ENCODE data around the gene CRACDL.

Gene CRACDL, protein sequence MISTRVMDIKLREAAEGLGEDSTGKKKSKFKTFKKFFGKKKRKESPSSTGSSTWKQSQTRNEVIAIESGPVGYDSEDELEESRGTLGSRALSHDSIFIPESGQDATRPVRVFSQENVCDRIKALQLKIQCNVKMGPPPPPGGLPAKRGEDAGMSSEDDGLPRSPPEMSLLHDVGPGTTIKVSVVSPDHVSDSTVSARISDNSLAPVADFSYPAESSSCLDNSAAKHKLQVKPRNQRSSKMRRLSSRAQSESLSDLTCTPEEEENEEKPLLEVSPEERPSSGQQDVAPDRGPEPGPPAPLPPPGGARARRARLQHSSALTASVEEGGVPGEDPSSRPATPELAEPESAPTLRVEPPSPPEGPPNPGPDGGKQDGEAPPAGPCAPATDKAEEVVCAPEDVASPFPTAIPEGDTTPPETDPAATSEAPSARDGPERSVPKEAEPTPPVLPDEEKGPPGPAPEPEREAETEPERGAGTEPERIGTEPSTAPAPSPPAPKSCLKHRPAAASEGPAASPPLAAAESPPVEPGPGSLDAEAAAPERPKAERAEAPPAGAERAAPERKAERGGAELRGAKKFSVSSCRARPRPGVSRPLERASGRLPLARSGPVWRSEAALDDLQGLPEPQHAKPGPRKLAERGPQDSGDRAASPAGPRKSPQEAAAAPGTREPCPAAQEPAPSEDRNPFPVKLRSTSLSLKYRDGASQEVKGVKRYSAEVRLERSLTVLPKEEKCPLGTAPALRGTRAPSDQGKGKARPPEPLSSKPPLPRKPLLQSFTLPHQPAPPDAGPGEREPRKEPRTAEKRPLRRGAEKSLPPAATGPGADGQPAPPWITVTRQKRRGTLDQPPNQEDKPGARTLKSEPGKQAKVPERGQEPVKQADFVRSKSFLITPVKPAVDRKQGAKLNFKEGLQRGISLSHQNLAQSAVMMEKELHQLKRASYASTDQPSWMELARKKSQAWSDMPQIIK

DNA sequence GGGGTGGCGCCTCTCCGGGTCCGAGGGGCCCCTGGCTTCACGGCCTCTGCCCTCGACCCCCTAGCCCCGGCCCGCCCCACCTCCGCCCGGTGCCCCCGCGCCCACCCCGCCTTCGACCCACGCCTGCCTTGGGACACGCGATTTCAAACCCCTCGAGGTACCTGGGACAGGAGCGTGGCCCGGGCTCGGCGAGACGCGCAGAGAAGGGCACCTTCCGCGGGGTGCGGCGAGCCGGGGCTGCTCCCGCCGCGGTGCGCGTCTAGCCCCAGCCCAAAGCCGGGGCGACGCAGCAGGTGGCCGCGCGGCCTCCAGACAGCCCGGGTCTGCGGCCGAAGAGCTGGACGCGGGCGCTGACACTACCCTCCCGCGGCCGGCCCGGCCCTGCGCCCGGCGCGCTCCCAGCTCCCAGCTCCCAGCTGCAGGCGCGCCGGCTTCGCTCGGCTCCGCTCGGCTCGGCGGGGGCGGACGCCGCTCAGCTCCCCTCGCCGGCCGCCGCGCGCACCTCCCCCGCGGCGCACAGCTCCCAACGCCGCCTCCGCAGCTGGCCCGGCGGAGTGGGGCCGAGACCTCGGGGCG is at the start of gene CRACDL:
TSS of gene CRACDL (minus strand) at position 449 of the 576 bp plus-strand sequence. CDS start 89,425 bp downstream, outside the sequence.
- DNase-seq, result peak; percentile 29

DNA sequence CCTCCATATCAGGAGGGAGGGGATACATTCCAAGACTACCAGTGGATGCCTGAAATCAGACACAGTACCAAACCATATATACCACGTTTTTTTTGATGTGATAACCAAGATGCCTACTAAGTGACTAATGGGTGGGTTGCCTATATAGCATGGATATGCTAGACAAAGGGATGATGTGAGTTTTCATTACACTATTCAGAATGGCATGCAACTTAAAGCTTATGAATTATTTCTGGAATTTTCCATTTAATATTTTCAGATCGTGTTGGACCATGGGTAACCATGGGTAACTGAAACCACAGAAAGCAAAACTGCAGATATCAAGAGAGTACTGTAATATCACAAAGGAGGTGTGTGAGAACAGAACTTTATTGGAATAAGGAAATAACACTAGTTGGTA is 39.6 kb upstream of the CRACDL start:
- DNase-seq, result no peak

DNA sequence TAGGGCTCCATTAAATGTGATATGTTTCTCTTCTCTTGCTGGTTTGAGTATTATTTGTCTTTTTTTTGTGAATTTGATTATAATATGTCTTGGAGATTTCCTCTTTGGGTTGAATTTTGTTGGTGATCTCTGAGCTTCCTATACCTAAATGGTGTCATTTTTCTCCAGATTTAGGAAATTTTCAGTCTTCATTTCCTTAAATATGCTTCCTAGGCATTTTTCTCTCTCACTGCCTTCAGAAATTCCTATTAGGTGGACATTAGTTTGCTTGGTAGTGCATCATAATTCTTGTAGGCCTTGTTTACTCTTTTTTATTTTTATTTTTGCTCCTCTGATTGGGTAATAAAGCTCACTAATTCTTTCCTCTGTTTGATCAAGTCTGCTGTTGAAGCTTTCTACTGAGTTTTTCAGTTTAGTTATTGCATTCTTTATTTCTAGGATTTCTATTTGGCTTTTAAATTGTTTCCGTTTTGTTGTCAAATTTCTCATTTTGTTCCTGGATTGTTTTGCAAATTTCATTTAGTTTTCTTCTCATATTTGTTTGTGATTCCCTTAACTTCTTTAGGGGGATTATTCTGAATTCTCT is 36.6 kb upstream of the CRACDL start:
- no peak for DNase-seq

DNA sequence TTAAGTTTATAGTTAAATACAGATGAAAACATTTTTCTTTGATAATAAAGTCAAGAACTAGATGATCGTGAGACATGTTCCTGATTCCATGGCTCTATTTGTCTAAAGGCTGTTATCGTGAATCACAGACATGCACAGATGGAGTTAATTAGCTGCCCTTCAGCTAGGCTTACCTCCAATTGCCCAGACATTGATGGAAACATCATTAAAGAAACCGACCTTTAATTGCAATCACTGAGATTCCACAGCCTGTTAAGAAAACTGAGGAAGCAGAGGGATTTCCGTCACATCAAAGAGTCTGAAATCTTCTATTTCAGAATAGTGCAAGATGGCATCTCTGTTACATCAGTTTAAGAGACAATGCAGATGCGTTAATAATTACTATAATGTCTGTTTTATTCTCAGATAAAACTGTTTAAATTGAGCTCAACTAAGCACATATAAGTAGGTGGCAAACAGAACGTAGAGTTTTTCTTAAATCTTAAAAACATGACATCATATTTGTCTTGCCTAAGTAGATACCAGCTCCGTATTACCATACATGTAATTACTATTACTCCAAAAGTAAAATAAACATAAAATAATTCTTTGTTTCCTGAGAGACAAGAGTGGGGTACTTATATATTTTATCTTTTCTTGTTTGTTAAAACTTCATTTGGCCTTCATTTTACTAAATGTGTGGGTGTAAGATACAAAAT is 23.9 kb upstream of the CRACDL start:
- no peak for DNase-seq

DNA sequence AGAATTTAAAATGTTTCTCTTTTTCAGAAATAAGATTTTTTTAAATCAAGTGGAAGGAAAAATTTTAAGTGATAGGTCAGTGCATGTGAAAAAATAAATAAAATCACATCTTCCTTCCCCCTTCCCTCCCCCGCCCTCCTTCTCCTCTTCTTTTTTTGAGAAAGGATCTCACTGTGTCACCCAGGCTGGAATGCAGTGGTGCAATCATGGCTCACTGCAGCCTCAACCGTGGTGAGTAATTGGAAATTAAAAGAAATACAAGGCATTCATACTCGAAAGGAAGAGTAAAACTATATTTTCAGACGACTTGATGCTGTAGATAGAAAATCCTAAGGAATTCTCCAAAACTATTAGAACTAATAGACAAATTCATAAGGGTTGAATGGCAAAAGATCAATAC is 16.9 kb upstream of the CRACDL start:
- no peak for DNase-seq

DNA sequence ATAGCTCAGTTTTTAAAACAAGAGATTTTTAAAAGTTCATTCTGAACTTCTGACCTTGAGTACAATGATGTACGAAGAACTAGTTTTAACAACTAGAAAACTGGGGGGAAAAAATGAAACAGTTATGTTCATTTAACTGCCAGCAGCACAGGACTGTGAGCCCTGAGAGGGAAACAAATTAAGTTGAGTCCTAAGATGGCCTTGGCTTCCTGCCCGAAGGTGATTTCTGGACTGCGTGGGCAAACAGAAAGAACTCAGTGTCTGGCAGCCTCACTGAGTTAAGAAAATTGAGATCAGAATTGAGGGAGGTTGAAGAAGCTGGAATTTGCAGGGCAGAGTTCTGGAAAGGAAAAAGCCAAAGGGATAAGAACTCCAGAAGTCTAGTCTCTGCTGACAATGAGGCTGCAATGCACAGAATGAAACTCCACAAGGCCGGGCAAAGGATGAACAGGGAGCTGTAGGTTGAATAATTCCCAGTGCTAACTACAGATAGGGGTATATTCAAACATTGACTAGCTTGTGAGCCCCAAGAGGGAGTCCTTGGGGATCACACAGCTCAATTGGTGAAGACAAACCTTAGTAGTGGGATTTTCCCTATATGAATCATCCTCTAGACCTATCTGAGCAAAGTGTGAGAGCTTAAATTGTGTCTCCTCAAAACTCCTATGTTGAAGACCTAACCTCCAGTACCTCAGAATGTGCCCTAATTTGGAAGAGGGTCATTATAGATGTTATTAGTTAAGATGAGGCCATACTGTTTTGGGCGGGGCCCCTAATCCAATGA is 13.1 kb upstream of the CRACDL start:
- DNase-seq, result no peak

DNA sequence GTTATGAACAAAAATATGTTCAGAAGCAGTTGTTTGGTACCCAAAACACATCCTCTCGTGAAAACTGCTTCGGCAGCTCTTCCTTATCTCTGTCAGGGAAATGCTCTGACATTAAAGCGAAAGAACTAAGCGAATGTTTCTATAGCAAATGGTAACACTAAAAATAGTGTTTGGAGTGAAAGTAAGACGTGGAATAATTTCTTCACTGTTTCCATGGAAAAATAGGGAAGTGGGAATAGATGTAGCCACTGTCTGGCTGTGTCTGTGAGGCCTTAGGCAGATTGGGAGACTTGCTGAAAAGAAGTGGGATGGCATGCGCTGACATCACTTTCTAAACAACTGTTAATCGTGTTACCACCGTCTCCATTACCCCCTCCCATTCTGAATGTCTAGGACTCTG is 11.5 kb upstream of the CRACDL start:
- DNase-seq, result no peak

DNA sequence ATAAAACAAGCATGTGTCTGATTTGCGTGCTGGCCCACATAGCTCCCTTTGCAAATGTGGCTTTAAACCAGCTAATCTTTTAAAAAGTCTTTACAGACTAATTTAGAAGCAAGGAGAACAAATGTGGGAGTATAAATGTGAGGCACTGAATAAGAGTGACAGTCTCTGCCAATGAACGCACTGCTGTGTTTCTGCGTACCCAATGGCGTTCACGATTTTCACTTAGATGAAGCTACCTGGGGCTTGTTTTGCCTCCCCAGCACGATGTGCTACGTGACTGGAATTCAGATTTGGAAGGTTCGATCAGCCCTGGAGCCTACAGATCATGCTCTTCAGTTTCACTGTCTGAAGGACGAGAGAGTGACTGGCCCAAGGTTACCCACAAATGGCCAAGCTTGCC is 10.8 kb upstream of the CRACDL start:
- no peak for DNase-seq

DNA sequence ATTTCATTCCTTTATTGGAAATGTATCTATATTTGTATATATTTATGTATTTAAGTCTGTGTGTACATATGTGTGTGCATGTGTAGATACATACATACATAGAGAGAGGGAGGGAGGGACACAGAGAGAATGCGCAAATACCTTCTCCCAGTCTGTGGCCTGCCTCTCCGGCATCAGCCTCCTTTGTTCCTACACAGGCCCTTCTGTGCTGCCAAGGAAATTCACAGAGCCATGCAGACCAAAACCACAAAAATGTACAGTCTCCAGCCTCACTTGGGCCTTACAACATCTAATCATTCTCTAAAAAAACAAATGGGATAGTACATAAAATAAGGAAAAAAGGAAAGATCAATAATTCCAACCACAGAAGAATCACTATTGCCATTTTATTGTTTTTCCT is 8.8 kb upstream of the CRACDL start:
- DNase-seq, result no peak

DNA sequence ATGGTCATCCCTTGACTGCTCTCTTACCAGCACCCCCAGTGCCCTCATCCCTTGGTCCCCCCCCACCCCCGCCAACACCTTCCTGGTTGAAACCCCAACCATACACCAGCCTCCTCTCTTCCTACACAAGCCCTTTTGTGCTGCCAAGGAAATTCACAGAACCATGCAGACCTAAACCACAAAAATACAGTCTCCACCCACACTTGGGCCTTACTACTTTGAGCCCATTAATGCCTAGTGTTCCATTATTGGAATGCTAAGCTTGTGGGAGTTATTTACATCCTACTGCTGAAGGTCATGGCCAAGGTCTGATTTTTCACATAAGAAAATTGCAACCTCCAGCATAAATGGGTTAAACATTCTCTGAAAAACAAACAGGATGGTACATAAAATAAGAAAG is 4.1 kb upstream of the CRACDL start:
- DNase-seq, result no peak

DNA sequence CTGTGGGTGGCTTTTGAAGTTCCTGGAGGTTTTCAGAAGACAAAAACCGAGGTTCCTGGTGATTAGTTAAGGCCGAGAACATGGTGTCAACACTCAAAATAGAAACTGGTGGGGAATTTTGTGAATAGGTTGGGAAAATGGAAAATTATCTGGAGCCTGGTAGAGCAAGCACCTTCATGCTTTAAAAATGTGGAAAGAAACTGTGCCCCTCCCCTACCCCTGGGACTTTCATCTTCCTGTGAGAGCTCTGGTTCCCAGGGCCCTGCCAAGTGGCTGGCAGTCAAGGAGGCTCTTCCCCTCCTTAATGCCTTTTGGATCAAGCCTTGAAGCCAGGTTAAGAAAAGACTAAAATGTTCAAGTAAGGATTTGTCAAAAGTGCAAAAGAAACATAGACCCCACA is 1.9 kb upstream of the CRACDL start:
- no peak for DNase-seq

DNA sequence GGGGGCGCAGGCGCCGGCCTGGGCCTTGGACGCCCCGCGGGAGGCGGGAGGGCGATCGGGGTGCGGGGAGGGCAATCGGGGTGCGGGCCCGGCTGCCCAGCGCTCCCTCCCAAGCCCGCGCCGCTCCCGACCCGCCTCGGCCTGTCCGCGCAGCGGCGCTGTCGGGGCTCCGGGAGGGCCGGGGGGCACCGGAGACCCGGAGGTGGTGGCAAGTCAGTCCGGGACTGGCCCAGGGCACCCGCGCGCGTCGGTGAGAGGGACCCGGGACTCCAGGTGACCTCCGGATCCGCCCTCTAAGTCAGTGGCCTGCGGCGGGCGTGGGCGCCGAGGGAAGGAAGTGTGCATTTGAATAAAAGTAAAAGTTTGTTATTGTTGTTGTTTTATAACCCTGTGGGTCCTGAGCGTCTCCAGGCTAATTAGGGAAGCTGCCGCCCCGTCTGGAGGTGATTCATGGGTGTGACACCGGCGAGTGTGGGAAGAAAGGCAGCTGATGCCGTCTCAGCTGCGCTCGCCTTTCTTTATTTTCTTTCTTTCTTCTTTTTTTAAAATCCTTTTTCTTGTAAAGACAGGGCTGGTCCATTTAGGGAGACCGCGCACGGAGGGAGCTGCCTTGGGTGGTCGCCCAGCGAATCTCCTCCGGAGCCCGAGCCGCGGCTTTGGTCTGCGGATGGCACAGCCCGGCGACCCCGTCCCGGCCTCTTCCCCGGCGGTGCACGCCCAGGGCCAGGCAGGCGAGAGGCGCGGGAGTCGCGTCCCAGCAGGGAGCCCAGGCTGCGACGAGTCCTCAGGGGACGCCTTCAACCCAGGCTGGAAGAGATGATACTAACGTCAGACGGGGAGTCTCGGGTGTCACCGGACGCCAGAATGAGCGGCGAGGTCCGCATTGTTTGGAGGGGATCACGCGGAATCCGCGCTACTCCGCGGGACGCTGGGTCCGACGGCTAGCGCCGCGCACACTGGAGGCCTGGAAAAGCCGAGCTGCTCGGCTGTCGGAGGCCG is 627 bp upstream of the CRACDL start:
- DNase-seq, result peak; percentile 67

DNA sequence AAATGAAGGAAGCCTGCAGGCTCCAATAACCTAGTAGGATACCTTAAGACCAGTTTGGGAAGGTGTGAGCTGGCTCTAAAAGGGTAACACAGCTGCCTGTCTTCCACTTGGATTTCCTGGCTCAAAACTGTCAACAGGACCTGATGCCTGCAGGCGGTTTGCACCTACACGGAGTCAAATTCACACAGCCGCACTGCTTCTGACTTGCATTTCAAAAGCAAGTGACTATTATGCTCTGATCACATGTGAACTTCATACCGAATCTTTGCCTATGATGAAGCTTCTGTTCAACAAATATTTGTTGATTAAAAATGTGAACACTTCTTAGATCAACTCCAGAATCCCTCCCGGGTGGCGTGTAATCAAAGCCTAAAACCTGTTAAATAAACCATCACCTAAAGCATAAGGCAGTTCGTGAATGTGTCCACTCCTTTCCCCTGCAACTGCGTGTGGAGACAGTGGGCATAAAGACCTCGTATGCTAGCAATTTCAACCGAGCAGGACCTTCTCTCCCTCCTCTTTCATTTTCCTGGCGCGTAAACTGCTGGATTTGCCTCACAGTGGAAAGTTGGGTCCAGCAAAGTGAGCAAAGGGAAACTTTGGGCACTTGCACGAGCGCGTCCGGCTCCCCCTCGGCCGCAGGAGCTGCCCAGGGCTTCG is 784 bp downstream of the CRACDL start:
- DNase-seq, result no peak

DNA sequence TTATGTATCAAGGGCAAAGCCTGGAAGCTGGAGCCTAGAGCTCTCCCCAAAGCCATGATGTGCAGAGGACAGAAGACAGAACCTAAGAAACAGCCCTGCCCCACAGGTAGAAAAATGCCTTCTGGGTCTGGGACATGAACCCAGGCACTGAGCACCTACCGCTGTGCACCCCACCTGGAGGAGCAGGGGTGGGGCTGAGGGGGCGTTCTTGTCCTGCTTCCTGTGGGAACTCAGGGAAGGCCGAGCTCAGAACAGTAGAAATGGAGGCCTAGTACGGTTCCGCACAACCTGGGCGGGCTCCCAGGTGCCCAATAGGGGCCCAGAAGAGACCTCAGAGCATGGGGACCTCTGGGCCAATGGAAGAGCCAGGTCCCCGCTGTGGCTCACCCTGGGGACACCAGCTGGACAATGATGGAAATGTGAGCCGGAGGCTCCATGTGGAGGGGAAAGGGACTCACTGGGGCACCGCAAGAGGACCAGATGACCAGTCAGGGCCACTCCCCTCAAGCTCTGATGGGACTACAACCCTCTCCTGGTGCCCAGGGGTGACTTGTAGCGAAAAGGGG is 3.2 kb downstream of the CRACDL start:
- no peak for DNase-seq

DNA sequence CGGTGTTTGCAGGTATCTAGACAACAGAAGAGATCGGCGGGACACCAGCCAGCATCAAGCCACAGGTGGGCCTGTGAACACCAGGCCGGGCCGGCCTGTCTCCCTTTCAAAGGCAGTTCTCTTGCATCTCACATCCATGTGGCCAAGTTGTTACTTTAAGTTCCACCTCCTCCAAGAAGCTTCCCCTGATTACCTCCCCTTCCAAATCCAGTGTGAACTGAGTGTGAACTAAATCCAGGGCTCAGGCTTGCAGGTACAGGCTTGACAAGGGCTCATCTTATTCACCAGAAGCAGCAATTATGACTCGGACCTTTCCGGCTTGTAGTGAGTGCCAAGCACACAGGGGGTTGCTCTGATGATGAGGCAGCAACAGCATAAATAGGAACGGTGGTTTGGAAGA is 3.9 kb downstream of the CRACDL start:
- DNase-seq, result no peak

DNA sequence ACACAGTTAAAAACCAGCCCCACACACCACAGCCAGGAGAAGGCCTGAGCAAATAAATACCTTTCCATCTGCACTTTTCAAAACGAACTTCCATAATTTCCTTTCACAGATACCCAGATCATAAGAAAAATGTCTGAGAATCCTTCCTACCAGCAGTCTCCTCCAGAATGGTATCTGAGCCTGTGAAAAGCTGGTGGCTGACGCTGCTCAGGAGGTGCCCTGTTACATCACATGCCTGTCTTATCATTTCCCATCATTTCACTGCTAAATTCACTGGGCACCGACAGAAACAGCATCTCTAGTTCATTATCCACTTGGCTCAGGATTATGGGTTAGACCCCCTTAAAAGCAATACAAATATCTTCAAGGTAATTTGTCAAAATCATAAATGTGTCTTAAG is 4.4 kb downstream of the CRACDL start:
- DNase-seq, result no peak

DNA sequence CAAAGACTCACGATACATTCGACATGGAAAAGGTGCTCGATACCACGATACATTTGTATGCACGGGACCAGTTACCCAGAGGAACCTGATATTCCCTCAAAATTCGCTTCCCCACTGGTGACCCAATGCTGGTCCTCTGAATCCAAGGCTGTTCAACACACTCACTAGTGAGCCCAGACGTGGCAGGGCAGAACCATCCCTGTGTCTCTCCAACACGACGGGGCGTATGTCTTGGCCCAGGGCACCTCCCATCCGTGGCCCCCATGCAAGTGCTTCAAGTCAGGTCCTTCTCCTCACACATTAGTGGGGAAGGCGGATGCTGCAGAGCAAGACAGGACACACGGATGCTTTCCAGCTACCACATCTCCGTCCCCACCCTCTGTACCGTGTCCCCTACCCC is 6.1 kb downstream of the CRACDL start:
- DNase-seq, result no peak

DNA sequence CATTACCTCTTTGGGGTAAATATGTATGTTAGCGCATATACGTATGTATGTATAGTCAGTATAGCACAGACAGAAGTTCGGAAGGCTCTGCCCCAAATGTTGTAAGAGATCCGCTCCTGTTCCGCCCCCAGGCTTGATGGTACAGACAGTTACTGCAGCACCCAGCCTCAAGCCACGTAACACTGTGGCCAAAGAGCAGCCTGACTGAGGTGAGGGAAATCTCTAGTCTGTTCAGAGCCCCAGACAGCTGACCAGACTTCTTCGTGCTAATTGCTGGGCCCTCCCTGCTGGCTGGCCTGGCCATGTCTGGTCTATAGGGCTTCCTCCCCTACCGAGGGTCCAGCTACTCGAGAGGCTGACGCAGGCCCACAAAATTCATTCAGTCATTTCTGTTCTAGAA is 7.8 kb downstream of the CRACDL start:
- DNase-seq, result no peak

DNA sequence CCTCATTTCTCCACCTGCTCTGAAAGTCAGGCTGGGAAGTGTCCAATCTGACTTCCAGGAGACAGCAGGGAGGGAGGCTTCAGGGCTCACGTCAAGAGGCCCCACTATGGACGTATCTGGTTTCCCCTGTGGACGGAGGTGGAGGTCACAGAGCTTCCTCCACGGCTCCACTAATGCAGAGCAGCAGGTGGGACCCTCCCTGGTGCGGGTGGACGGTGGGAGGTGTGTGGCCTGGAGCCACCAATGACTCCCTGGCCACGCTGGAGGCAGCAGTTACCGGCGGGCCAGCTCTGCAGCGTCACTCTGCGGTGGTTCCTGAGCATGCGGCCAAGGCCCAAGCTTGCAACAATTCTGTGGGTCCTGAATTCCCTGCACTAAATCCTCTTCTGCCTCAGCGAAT is 9.0 kb downstream of the CRACDL start:
- no peak for DNase-seq

DNA sequence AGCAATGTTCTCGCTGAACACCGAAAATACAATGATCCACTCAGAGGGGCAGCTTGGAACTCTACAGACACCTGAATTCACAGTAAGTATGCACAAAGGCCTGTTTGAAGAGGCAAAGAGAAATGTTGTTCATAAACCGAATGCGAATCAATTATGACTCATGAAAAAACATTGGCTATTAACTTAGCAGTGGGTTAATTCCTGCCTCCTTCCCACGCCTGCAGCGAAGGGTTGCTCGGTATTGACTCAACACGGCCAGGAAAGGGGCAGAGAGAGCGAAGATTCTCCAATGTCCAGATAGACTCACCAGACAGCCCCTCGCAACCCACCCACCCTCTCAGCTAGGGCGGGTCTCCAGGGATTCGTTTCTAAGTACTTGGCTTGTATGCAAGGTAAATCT is 9.4 kb downstream of the CRACDL start:
- no peak for DNase-seq
